Central memory CD4-positive, alpha-beta T cell (primary cell): ENCODE measurements around the gene POLR2E.

ENCODE experiments used
- DNase-seq: peaks from one replicate; pipeline ENCODE4 v3.0.0; 2022

Gene POLR2E

DNA sequence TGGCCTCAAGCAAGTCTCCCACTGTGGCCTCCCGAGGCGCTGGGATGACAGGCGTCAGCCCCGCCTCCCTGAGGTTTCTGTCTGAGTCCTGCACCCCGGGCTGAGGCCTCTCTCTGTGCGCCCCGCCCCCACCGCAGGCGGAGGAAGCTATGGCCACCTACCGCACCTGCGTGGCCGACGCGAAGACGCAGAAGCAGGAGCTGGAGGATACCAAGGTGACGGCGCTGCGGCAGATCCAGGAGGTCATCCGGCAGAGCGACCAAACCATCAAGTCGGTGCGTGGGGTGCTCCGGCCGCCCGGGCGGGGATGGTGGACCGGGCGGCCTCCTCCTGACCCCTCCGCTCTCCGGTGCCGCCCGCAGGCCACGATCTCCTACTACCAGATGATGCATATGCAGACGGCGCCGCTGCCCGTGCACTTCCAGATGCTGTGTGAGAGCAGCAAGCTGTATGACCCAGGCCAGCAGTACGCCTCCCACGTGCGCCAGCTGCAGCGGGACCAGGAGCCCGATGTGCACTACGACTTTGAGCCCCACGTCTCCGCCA lies 15.5 kb downstream of the POLR2E start:
- DNase-seq: peak; percentile 69

GRCh38 chr19:1076951-1077350 lies 18.2 kb downstream of the POLR2E start:
- DNase-seq: peak; percentile 97

GRCh38 chr19:1076046-1076386 lies 19.2 kb downstream of the POLR2E start:
- DNase-seq: no peak

GRCh38 chr19:1074544-1075283 lies 20.5 kb downstream of the POLR2E start:
- peak; percentile 90 for DNase-seq

- DNase-seq: peak; percentile 23
Observed at GRCh38 chr19:1073956-1074517, 21.1 kb downstream of the POLR2E start.

DNA sequence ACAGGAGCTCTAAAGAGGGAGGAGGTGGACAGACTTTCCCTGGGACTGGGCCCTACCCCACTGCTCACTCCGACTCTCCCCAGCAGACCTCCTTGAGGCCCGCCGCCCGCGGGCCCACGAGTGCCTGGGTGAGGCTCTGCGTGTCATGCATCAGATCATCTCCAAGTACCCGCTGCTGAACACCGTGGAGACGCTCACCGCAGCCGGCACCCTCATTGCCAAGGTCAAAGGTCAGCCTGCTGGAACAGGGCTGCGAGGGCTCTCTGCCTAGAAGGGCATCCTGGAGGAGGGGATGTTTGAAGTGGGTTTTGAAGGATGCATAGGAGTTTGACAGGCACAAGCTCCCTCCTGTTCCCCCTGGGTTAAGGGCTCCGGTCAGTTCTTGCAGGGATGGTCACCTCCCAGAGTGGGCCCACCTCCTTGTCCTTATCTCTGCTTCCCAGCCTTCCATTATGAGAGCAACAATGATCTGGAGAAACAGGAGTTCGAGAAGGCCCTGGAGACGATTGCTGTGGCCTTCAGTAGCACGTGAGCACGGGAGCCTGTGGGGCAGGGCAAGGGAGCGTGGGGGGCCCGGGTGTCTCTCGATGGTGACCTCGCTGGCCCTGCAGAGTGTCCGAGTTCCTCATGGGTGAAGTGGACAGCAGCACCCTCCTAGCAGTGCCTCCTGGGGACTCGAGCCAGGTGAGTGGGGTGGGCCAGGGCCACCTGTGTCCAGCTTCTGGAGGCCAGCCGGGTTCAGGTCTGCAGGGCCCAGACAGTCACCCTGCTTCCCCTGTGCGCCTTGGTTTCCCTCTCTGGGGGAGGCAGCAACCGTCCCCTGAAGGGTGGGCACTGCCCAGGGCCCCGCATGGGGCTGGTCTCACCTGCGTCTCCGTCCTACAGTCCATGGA lies 21.9 kb downstream of the POLR2E start:
- DNase-seq: no peak

DNA sequence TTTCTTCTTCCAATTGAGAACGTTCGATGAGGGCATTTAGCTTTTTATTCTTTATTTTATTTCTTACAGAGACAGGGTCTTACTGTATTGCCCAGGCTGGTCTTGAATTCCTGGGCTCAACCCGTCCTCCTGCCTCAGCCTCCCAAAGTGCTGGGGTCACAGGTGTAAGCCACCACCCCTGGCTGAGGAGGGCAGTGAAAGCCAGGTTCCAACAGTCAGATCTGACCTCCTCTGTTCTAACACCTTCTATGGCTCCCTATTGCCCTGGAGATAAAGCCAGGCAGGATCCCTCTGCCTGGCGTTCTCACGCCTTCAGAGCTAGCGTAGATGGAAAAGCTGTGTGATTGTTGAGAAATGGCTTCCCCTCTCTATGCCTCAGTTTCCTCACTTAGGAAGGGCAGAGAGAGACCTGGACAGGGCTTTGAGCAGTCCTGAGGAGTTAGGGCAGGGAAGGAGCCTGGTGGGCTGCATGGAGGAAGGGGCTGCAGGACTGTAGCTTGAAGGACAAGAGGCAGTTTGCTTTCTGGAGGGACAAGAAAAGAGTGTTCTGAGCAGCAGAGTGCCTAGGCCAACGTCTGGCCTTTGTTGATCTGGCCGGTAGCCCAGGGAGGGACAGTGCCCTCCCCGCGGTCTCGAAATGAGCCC lies 22.7 kb downstream of the POLR2E start:
- no peak for DNase-seq

- DNase-seq: no peak
Observed at GRCh38 chr19:1070931-1071791, 24.0 kb downstream of the POLR2E start.

DNA sequence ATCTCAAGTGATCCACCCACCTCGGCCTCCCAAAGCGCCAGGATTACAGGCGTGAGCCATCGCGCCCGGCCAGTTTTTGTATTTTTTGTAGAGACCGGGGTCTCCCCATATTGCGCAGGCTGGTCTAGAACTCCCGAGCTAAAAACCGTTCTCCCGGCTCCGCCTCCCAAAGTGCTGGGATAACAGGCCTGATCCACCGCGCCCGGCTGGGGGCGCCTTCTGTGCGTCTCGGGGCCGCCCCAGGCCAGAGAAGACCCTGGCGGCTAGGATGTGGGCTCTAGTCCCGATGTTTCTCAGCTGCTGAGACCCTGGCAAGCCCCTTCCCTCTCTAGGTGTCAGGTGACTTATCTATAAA lies 24.6 kb downstream of the POLR2E start:
- DNase-seq: no peak

GRCh38 chr19:1069009-1069779 lies 26.0 kb downstream of the POLR2E start:
- DNase-seq: peak; percentile 81

GRCh38 chr19:1068009-1069001 lies 26.9 kb downstream of the POLR2E start:
- DNase-seq: peak; percentile 61

DNA sequence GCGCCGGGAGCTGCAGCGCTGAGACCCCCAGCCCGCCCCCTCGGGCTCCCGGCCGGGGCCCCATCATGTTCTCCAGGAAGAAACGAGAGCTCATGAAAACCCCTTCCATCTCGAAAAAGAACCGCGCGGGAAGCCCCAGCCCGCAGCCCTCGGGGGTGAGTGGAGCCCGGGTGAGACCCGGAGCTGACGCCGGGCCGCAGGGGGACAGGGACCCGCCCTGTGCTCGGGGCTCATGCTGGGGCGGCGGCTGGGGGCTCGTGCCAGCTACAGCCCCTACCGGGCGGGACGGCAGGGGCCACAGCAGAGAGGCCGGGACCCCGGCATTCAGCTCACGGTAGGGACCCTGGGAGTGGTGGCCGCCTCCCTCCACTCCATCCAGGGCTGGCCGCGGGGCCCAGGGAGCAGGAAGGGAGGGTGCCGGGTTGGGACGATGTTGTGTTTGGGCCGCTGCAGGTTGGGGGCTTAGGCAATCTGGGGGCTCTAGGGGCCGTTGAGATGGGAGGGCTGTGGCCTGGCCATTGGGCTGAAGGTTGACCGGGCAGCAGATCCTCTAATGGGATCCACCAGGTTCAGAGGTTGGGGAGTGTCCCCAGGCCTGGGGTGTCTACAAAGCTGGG lies 27.7 kb downstream of the POLR2E start:
- peak; percentile 84 for DNase-seq

DNA sequence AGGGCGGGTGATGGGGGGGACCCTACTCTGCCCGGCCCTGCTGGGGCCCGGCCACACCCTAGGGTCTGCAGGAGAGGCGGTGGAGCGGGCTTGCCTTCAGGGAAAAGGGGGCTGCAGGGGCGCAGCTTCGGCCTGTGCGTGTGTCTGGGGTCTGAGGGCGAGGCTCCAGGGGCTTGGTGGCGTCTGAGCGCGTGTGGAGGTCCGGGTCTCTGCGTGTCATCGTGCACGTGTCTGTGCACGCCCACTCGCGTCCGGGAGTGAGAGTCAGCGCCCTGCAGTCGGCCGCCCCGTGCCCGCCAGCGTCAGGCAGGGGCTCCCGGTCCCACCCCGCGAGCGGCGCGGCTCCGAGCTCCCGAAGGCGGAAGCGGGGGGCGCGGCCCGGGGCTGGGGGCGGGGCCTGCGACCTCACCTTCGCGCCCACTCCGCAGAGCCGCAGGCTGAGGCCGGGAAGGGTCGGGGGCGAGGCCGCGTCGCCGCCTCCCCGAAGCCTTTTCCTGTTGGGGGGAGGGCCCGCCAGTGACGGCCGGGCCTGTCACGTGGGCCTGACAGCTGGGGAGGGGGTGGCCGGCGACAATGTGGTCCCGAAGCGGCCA lies 28.3 kb downstream of the POLR2E start, which contains the start of gene ARHGAP45:
TSS of gene ARHGAP45 (plus strand) at position 420 of the 593 bp plus-strand sequence. CDS start 239 bp downstream, outside the sequence.
- DNase-seq: peak; percentile 87

DNA sequence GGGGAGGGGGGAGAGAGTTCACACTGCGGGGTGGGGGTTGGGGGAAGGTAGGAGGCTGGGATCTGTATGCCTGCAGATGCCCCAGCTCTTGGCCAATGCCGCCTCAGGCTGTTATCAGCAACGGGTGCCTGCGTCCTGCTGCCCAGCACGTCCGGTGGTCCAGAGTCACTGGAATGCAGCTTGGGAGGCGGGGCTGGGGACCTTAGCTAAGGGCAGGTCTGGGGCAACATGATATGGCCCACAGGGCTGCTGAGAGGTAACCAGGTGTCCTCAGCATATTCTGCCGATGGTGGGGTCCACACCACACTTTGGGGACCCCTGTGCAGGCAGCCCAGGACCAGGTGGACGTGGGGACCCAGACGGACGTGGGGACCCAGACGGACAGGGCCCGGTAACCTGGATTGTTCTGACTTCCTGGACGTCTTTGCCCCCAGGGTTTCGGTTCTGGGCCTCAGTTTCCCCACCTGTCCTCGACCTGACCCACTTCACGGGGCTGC lies 28.9 kb downstream of the POLR2E start:
- DNase-seq: no peak

GRCh38 chr19:1065606-1066109 lies 29.5 kb downstream of the POLR2E start:
- DNase-seq: no peak

- DNase-seq: peak; percentile 63
Observed at GRCh38 chr19:1064661-1065605, 30.2 kb downstream of the POLR2E start.
